HG02571 (cell line): ENCODE data around the gene ZNF516.

Source experiments
- ATAC-seq: cut with Tn5 transposase; IDR thresholded peaks from one replicate; pipeline ENCODE4 v1.9.1; 2021; ENCODE audit warnings: mild to moderate bottlenecking, moderate library complexity; ENCODE audit not compliant: unreplicated experiment

ZNF516 gene

DNA sequence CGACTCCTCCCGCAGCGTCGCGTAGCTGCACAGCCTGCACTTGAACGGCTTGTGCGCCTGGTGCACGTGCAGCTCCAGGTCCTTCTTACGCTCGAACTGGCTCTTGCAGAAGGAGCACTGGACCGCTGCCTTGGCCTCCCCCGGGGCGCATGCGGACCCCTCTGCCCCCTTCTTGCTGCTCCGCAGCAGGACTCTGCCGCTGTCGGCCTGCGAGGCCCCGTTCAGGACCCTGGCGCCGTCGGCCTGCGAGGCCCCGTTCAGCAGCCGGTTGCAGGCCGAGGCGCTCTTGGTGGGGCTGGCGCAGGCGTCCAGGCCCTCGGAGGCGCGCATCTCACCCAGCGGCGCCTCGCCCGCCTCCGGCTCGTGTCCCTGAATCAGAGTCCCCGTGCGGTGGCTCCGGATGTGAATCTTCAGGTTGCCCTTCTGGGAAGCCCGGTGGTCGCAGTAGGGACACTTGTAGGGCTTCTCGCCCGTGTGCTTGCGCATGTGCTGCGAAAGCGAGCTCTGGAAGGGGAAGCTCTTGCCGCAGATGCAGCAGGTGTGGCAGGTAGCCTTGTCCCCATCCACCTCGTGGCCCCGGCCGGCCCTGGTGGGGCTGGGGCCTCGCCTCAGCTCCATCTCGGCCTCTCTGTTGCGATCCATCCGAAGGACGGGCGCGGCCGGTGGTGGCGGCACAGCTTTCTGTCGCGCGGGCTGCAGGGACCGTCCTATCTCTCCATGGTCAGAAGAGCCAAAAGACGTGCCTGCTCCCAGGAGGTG lies 52.5 kb downstream of the ZNF516 start:
- ATAC-seq = no peak

DNA sequence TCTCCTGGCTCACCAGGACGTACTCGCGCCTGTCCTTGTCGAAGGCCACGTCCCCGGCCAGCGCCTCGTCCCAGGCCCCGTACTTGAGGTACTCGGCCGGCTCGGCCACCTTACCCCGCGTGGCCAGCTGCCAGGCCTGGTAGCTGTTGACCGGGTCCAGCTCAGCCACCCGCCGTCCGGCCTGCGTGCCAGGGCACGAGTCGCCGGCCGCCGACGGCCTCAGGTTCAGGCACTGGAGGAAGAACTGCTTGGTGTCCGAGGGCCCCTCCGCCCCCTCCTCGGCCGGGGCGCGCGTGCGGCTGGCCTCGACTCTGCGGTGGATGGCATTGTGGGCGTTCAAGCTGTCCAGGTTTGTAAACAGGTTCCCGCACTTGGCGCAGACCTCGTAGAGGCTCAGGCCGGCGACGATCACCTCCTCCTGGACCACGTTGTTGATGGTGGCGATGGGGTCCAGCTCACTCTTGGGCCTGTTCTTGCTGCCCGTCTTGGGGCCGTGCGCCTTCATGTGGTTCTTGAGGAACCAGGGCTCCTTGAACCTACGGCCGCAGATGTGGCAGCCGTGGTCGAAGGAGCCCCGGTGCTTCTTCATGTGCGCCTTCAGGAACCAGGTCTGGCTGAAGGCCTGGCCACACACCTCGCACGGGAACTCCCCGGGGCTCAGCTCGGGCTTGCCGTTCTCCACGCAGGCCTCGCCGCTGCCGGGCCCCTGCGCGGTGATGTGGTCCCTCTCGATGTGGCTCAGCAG lies 53.2 kb downstream of the ZNF516 start:
- ATAC-seq = no peak

DNA sequence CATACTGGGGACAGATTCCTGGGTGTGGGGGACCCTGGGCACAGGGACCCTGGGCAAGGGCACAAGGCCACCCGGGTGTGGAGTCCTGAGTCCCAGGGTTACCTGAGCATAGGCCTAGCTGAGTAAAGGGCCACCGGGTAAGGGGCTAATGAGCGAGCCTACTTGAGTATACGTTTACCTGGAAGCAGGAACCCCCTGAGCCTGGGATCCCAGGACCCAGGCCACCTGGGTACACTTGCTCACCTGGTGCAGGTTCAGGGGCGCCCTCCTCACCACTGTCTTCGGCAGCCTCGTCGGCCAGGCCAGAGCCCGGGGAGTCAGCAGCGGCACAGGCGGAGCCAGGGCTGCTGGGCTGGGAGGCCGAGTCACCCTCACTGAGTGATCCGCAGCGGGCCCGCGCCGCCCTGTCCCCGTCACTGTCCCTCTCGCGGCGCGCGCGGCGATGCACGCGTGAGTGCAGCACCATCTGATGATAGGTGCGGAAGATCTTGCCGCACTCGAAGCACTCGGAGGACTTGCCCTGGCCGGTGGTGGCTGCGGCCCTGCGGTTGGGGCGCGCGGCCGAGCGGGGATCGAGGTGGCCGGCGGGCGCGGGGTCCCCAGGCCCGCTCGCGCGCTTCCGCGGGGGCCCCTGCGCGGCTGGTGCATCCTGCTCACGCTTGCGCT lies 53.9 kb downstream of the ZNF516 start:
- ATAC-seq = no peak

- no peak for ATAC-seq
Observed at GRCh38 chr18:76437910-76438309, 57.1 kb downstream of the ZNF516 start.

DNA sequence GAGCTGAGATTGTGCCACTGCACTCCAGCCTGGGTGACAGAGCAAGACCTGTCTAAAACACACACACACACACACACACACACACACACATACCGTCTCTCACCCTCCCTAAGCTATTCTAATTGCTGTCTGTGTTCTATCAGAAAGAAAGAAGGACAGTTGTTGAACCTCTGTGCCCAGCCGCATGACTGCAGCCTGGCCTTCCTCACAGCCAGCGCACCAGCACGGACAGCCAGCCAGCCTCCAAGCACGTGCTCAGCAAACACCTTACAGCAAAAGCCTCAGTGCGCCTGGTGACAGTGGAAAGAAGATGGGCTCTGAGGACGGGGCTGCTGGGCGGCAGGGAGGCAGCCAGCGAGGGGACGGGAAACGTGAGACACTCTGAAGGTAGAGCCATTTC lies 58.0 kb downstream of the ZNF516 start:
- no peak for ATAC-seq

DNA sequence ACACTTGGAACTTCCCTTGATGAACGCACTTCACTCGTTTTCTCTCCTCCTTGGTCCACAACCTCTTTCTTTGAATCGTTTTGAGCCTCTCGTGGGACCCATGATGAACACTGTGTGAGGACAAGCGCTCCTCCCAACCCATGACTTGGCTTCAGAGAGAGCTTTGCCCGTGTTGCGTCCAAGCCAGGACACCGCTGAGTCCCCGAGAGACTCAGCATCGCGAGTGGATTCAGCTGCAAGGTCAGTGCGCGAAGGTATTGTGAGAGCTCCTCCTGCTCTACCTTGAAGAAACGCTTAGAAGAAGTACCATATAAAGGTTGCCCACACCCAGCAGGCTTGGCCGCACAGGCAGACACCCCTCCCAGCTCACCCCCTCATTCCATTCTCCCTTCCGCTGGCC lies 58.7 kb downstream of the ZNF516 start:
- ATAC-seq = no peak

GRCh38 chr18:76435316-76435989 lies 59.6 kb downstream of the ZNF516 start:
- ATAC-seq = no peak

DNA sequence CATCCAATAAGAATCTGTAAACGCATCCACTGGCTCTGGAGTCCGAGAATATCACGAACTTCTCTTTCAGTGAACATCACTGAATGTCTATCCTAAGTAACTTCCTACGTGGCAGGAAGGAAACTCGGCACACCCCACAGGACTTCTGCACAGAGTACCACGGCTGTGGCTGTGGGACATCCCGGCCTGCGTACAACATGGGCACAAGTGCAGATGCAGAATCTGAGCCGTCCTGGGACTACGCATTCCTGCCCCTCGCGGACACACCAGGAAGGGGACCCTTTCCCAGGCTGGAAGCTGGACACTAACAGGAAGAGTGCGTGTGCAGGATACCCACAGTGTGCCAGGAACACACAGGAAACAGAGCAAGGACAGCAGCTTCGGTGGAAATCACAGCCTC lies 60.6 kb downstream of the ZNF516 start:
- ATAC-seq = no peak

- no peak for ATAC-seq
Observed at GRCh38 chr18:76433788-76434187, 61.3 kb downstream of the ZNF516 start.

- ATAC-seq = no peak
Observed at GRCh38 chr18:76432970-76433767, 61.9 kb downstream of the ZNF516 start.

- ATAC-seq = no peak
Observed at GRCh38 chr18:76432274-76432755, 62.7 kb downstream of the ZNF516 start.

- no peak for ATAC-seq
Observed at GRCh38 chr18:76431437-76432273, 63.4 kb downstream of the ZNF516 start.

DNA sequence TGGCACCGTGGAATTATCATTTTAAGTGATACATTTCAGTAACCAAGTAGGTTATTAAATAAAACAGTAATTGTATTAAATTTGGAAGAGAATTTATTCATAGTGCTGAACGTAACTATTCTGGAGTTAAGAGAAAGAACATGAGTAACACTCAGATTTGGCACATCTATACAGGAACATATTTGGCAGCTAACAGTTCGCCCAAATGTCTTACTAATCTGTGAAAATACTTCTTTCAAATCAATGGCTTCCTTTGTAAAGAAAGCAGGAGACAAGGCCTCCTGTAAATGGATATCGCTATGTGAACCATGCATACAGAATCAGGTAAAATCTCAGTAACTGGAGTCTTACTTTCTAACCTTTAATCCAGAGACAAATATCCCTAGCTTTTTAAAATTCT lies 64.4 kb downstream of the ZNF516 start:
- no peak for ATAC-seq

GRCh38 chr18:76429262-76430126 lies 65.5 kb downstream of the ZNF516 start:
- no peak for ATAC-seq

- ATAC-seq = no peak
Observed at GRCh38 chr18:76428396-76429261, 66.4 kb downstream of the ZNF516 start.

- ATAC-seq = no peak
Observed at GRCh38 chr18:76426737-76427305, 68.2 kb downstream of the ZNF516 start.
